ENCODE measurements around the gene TRIM14. TPM values are rescaled to one million over a fixed set of nuclear protein-coding genes. Genes with fewer than 3 reads are reported as not detected.
A peak's percentile ranks its signal among the peaks of the same experiment; 100 is the strongest.

The TRIM14 gene
- total and polyA plus RNA-seq, 2 of the 13 experiments (the other 11 are each of a cell fraction or from before 2014, with no cell fraction given), result 9.2 to 13.0 TPM

GRCh38 chr9:98039607-98040017 is 79.4 kb downstream of the TRIM14 start:
- Histone ChIP-seq H3K9ac (ENCODE audit: insufficient read depth, low read depth, low read length) (no peak overlapping the region), H4K20me1 (ENCODE audit: insufficient read depth, low read length) (no peaks in the 10 kb centered on the region), H2AFZ (ENCODE audit: low read length) (no peak overlapping the region), H3K9me3 (ENCODE audit: low read length) (no peaks in the 10 kb centered on the region), H3K79me2 (ENCODE audit: insufficient read depth, low read length) (no peaks in the 10 kb centered on the region), H3K4me3 (replicated peaks in 1 of 3; ENCODE audit: insufficient read depth in 1 of 3, low read depth in 2 of 3, low read length in 3 of 3) (no peak overlapping the region), H3K4me1 (ENCODE audit: insufficient read depth, low read length) (peaks cover 26% of the 10 kb centered on the region), H3K27ac (ENCODE audit: extremely low read length, insufficient read depth, low read length) (no peak overlapping the region), H3K4me2 (ENCODE audit: low read depth, low read length) (peak overlapping the region; percentile 51), H3K36me3 (replicated peaks in 1 of 2; ENCODE audit: control insufficient read depth in 1 of 2, insufficient read depth in 2 of 2, low read length in 2 of 2) (no peaks in the 10 kb centered on the region), H3K27me3 (ENCODE audit: control insufficient read depth in 1 of 2, insufficient read depth in 2 of 2, low read length in 2 of 2) (peaks cover 0 to 19% of the 10 kb centered on the region in 2 experiments; a peak in 3 of 5 replicates)
- DNase-seq (ENCODE audit: low spot score), result no peak
- intact Hi-C loops (cut with micrococcal nuclease; ENCODE audit: unreplicated experiment) (no loop called here), in situ Hi-C loops (cut with HindIII; ENCODE audit: extremely low pct_ligation_motif_present, low pct_unique_long_range_greater_than_20kb) (loop anchor here (10.0 kb wide), 1 partner anchor 115 kb away; the partner anchor contains the start of gene TRMO)
- ChIA-PET CTCF (ENCODE audit: low intra/inter-chr PET ratio, low total read pairs) (no interaction called here), POLR2A (interaction anchor here (2.2 kb wide), 1 partner anchor 17 kb away, joined by 10 read pairs; the partner anchor contains the start of gene NANS)
- TF ChIP-seq, protein P1, sequence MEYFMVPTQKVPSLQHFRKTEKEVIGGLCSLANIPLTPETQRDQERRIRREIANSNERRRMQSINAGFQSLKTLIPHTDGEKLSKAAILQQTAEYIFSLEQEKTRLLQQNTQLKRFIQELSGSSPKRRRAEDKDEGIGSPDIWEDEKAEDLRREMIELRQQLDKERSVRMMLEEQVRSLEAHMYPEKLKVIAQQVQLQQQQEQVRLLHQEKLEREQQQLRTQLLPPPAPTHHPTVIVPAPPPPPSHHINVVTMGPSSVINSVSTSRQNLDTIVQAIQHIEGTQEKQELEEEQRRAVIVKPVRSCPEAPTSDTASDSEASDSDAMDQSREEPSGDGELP (IDR thresholded peaks at IDR 0.05; ENCODE audit: borderline replicate concordance, low read depth), result peak; percentile 88
- TF ChIP-seq, protein P2, sequence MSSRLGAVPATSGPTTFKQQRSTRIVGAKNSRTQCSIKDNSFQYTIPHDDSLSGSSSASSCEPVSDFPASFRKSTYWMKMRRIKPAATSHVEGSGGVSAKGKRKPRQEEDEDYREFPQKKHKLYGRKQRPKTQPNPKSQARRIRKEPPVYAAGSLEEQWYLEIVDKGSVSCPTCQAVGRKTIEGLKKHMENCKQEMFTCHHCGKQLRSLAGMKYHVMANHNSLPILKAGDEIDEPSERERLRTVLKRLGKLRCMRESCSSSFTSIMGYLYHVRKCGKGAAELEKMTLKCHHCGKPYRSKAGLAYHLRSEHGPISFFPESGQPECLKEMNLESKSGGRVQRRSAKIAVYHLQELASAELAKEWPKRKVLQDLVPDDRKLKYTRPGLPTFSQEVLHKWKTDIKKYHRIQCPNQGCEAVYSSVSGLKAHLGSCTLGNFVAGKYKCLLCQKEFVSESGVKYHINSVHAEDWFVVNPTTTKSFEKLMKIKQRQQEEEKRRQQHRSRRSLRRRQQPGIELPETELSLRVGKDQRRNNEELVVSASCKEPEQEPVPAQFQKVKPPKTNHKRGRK (CRISPR knock-in tag; IDR thresholded peaks at IDR 0.05), result no peak
- no peak for TF ChIP-seq ZNF230 (CRISPR knock-in tag; IDR thresholded peaks at IDR 0.05)
- no peak for TF ChIP-seq GFI1 (CRISPR knock-in tag; IDR thresholded peaks at IDR 0.05; ENCODE audit: borderline replicate concordance)
- TF ChIP-seq ZNF124 (CRISPR knock-in tag; IDR thresholded peaks at IDR 0.05), result no peak
- no peak for TF ChIP-seq ZNF678 (CRISPR knock-in tag; IDR thresholded peaks at IDR 0.05)
- TF ChIP-seq ZNF674 (CRISPR knock-in tag; IDR thresholded peaks at IDR 0.05; ENCODE audit: low read depth), result no peak
- no peak for TF ChIP-seq GABPB1 (CRISPR knock-in tag; IDR thresholded peaks at IDR 0.05)
- no peak for TF ChIP-seq NCOA1 (CRISPR knock-in tag; IDR thresholded peaks at IDR 0.05)
- TF ChIP-seq ONECUT2 (CRISPR knock-in tag; IDR thresholded peaks at IDR 0.05), result peak; percentile 74
- TF ChIP-seq ZFP62 (CRISPR knock-in tag; IDR thresholded peaks at IDR 0.05), result no peak
- FAIRE-seq, result no peak
- 33% methylated on average over 7 of the region's 10 CpGs for WGBS (ENCODE audit: low lambda C conversion rate)
- ATAC-seq, result peak; percentile 45
- no TSS peak for BruUV-seq (replicated peaks)

Data from HepG2 (cell line).